Activated T-cell treated with anti-CD3 and anti-CD28 coated beads, Interleukin-2, amount 50 U/mL, for 4 hours (primary cell): ENCODE results near the gene MRPS34. TPM values are rescaled to one million over a fixed set of nuclear protein-coding genes. Genes with fewer than 3 reads are reported as not detected.
A peak's percentile ranks its signal among the peaks of the same experiment; 100 is the strongest.

Source experiments
- ATAC-seq, 2 donors: fragments of 200-7000 bp; cut with Tn5 transposase; one replicate each; pipeline ENCODE4 v1.10.0; 2021
- DNase-seq: peaks from one replicate; pipeline ENCODE4 v3.0.0-alpha.2; 2020
- H3K27me3 Mint-ChIP-seq: one replicate; pipeline ENCODE4 v1.8.0; 2021; ENCODE audit warnings: low read depth, mixed read lengths
- H3K36me3 Mint-ChIP-seq: one replicate; pipeline ENCODE4 v1.8.0; 2022; ENCODE audit warnings: mixed read lengths; ENCODE audit not compliant: insufficient read depth
- H3K4me1 Mint-ChIP-seq: one replicate; pipeline ENCODE4 v1.8.0; 2021; ENCODE audit warnings: low read depth, mixed read lengths
- H3K4me3 Mint-ChIP-seq: one replicate; pipeline ENCODE4 v1.8.0; 2021; ENCODE audit warnings: mild to moderate bottlenecking, moderate library complexity, mixed read lengths
- H3K9me3 Mint-ChIP-seq: one replicate; pipeline ENCODE4 v1.8.0; 2021; ENCODE audit warnings: mixed read lengths
- total RNA-seq, 3 donors: library from RNA; stranded (reverse); gene quantifications; one replicate each; pipeline ENCODE4 v1.2.1, GENCODE V29; 2021

Gene MRPS34
- total RNA-seq, 3 donors from 2014 or later, result 223 to 288 (median 265) TPM

DNA sequence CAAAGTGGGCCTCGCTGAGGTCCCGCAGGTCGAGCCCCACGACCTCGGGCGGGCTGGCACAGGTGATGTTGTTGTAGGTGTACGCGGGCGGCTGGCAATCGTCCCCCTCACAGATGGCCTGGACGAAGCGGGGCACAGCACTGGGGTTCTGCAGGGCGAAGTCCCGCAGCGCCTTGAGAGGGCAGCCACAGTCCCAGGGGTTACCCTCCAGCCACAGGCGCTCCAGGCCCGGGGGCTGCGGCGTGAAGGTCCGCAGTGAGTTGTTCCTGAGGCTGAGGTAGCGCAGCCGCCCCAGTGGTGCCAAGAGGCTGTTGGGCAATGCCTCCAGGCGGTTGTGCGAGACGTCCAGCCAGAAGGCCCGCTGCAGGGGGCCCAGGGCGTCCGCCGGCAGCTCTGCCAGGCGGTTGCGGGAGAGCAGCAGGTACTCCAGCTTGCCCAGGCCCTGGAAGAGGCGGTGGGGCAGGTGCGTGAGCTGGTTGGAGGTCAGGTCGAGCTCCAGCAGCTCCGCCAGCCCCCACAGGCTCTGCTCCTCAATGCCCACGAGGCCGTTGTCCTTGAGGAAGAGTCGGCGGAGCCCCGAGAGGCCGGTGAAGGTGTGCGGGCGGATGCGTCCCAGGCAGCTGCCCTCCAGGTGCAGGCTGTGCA lies 17.8 kb upstream of the MRPS34 start:
- H3K4me3 Mint-ChIP-seq, result no peak overlapping the region
- H3K27me3 Mint-ChIP-seq, result no peaks in the 10 kb centered on the region
- DNase-seq (no peak), ATAC-seq (no peak)
- H3K36me3 Mint-ChIP-seq, result peaks cover 4% of the 10 kb centered on the region
- no peaks in the 10 kb centered on the region for H3K9me3 Mint-ChIP-seq
- peaks cover 3% of the 10 kb centered on the region for H3K4me1 Mint-ChIP-seq

- H3K36me3 Mint-ChIP-seq, result peaks cover 4% of the 10 kb centered on the region
- no peak overlapping the region for H3K4me3 Mint-ChIP-seq
- no peak for ATAC-seq
- DNase-seq, result no peak
- no peaks in the 10 kb centered on the region for H3K9me3 Mint-ChIP-seq
- no peaks in the 10 kb centered on the region for H3K27me3 Mint-ChIP-seq
- peaks cover 8% of the 10 kb centered on the region for H3K4me1 Mint-ChIP-seq
These were observed 17.3 kb upstream of the MRPS34 start for GRCh38 chr16:1790261-1790610.

- ATAC-seq (no peak), DNase-seq (no peak)
- Mint-ChIP-seq H3K4me1 (peaks cover 10% of the 10 kb centered on the region), H3K4me3 (no peak overlapping the region), H3K27me3 (no peaks in the 10 kb centered on the region), H3K36me3 (peaks cover 4% of the 10 kb centered on the region), H3K9me3 (no peaks in the 10 kb centered on the region)
These were observed 16.7 kb upstream of the MRPS34 start for GRCh38 chr16:1789643-1790045.

- H3K4me3 Mint-ChIP-seq, result no peak overlapping the region
- no peaks in the 10 kb centered on the region for H3K9me3 Mint-ChIP-seq
- peaks cover 4% of the 10 kb centered on the region for H3K36me3 Mint-ChIP-seq
- DNase-seq, result no peak
- ATAC-seq, result no peak
- H3K27me3 Mint-ChIP-seq, result no peaks in the 10 kb centered on the region
- peaks cover 12% of the 10 kb centered on the region for H3K4me1 Mint-ChIP-seq
These were observed 15.8 kb upstream of the MRPS34 start for GRCh38 chr16:1788708-1789100.

- ATAC-seq (no peak), DNase-seq (no peak)
- Mint-ChIP-seq H3K36me3 (peaks cover 4% of the 10 kb centered on the region), H3K4me3 (no peak overlapping the region), H3K4me1 (peaks cover 16% of the 10 kb centered on the region), H3K9me3 (no peaks in the 10 kb centered on the region), H3K27me3 (no peaks in the 10 kb centered on the region)
These were observed 15.3 kb upstream of the MRPS34 start for GRCh38 chr16:1788095-1788707.

DNA sequence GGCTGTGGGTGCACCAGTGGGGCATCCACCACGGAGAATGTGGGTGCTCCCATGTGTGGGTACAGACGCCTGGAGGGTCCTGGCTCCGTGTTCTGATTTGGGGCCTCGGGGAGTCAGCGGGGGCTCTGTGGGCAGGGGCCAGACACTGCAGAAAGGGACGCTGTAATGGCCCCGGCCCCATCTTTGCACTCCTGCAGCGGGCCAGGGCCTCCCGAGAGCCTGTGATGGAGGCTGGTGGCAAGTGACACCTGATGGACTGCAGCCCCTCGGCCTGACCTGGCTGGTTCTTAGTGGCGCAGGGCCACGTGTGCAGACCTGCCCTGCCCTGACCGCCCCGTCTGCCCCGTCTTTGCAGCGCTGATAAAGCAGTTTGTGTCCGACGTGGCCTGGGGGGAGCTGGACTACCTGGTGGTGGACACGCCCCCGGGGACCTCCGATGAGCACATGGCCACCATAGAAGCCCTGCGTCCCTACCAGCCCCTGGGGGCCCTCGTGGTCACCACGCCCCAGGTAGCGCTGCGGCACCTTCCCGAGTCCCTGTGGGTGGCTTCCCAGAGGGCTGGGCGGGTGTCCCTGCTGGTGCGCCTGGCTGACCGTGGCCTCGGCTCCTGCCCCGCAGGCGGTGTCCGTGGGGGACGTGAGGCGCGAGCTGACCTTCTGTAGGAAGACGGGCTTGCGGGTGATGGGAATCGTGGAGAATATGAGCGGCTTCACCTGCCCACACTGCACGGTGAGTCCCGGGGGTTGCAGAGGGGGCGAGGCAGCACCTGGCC lies 14.6 kb upstream of the MRPS34 start:
- ATAC-seq (no peak), DNase-seq (no peak)
- Mint-ChIP-seq H3K36me3 (peaks cover 4% of the 10 kb centered on the region), H3K4me3 (no peak overlapping the region), H3K27me3 (no peaks in the 10 kb centered on the region), H3K9me3 (no peaks in the 10 kb centered on the region), H3K4me1 (peaks cover 20% of the 10 kb centered on the region)

DNA sequence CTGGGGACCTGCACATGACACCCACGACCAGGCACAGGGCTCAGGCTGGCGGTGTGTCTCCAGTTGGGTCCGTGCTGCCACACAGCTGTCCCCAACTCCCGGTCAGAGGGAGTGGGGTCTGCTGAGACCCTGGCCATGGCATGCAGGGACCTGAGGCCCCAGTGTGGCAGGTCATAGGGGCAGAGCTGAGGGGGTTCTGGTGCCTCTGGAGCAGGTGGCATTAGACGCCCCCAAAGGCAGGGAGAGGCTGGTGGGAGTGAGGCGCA lies 14.1 kb upstream of the MRPS34 start:
- no peaks in the 10 kb centered on the region for H3K27me3 Mint-ChIP-seq
- peaks cover 4% of the 10 kb centered on the region for H3K36me3 Mint-ChIP-seq
- no peak for DNase-seq
- H3K4me1 Mint-ChIP-seq, result peaks cover 20% of the 10 kb centered on the region
- no peaks in the 10 kb centered on the region for H3K9me3 Mint-ChIP-seq
- no peak overlapping the region for H3K4me3 Mint-ChIP-seq
- no peak for ATAC-seq

- H3K4me1 Mint-ChIP-seq, result peaks cover 25% of the 10 kb centered on the region
These were observed 13.5 kb upstream of the MRPS34 start for GRCh38 chr16:1786242-1787055.

DNA sequence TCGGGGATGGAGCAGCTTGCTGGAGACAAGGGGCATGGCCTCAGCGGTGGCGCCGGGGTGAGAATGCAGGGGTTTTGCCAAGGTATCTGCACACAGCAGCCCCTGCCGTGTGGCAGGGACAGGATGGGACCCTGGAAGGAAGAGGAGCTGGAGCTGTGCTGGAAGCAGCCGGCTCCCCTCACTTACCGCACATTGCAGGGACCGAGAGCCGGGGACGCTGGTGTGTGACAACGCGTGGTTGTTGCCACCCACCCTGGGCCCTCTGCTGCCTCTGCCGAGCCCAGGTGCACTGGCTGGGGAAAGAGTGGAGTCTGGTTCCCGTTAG lies 12.9 kb upstream of the MRPS34 start:
- H3K4me3 Mint-ChIP-seq, result no peak overlapping the region
- H3K36me3 Mint-ChIP-seq, result peaks cover 4% of the 10 kb centered on the region

More at GRCh38 chr16:1786242-1787055, 13.5 kb upstream of the MRPS34 start:
- peaks cover 4% of the 10 kb centered on the region for H3K36me3 Mint-ChIP-seq
- H3K4me3 Mint-ChIP-seq, result no peak overlapping the region
- H3K9me3 Mint-ChIP-seq, result no peaks in the 10 kb centered on the region
- DNase-seq, result no peak
- ATAC-seq, result no peak
- no peaks in the 10 kb centered on the region for H3K27me3 Mint-ChIP-seq

GRCh38 chr16:1784977-1785845 lies 12.3 kb upstream of the MRPS34 start:
- Mint-ChIP-seq H3K36me3 (peaks cover 4% of the 10 kb centered on the region), H3K4me3 (no peak overlapping the region), H3K9me3 (no peaks in the 10 kb centered on the region), H3K4me1 (peaks cover 25% of the 10 kb centered on the region), H3K27me3 (no peaks in the 10 kb centered on the region)
- DNase-seq, result no peak
- no peak for ATAC-seq

More for the DNA sequence above, 12.9 kb upstream of the MRPS34 start:
- peaks cover 25% of the 10 kb centered on the region for H3K4me1 Mint-ChIP-seq
- no peaks in the 10 kb centered on the region for H3K9me3 Mint-ChIP-seq
- DNase-seq (no peak), ATAC-seq (no peak)
- no peaks in the 10 kb centered on the region for H3K27me3 Mint-ChIP-seq

DNA sequence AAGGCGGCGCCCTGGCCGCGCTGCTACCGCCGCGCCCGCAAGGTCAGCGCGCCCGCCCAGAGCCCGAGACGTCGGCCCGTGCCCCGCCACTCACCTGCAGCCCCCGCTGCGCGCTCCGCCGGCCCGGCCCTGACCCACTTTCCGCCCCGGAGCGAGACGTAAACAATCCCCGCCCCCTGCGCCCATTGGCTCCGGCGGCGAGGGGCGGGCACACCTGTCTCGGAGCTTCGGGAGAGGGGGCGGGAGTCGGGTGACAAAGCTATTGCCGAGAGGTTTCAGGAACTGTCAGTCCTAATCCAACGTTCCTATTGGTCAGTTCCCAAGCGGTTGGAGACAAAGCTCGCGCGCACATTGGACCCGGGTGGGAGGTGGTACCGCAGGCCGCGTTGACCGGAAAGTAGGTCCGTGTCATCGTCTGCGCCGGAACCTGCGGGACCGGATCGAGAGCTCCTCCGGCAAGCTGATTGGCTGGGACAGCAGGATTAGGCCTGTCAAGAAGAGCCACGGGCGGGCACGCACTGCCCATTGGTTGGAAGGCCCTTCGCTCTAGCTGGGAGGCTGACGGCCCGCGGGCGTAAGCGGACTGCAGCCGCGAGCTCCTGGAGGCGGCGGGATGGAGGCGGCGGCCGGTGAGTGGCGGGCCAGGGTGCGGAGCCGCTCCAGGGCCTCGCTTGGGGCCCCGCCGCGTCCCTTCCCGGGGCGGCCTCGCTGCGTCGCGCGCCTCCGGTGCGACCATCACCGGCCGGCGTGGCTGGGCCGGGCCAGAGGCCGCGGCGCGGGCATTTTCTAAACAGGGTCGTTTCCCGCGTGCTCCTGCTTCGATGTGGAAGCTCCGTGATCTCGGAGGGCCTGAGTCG lies 9.7 kb upstream of the MRPS34 start, which contains the start of the genes NUBP2 and SPSB3:
Gene NUBP2 (plus strand): TSS at position 553 of the 857 bp plus-strand sequence. CDS start 61 bp downstream, at position 614.
Gene SPSB3 (minus strand): TSS at position 164 of the 857 bp plus-strand sequence. CDS start 1,088 bp downstream, outside the sequence.
- Mint-ChIP-seq H3K4me1 (peaks cover 25% of the 10 kb centered on the region), H3K4me3 (peak within 1 kb of the TSS; percentile 92), H3K9me3 (no peaks in the 10 kb centered on the region), H3K27me3 (no peaks in the 10 kb centered on the region), H3K36me3 (no peaks in the 10 kb centered on the region)
- peak; percentile 88 to 89 for ATAC-seq
- DNase-seq, result peak; percentile 95

- H3K9me3 Mint-ChIP-seq, result no peaks in the 10 kb centered on the region
- H3K27me3 Mint-ChIP-seq, result no peaks in the 10 kb centered on the region
- peak overlapping the region; percentile 84 for H3K4me3 Mint-ChIP-seq
- H3K36me3 Mint-ChIP-seq, result no peaks in the 10 kb centered on the region
- DNase-seq (no peak), ATAC-seq (peak; percentile 15 to 19)
- H3K4me1 Mint-ChIP-seq, result peaks cover 24% of the 10 kb centered on the region
These were observed 8.9 kb upstream of the MRPS34 start for GRCh38 chr16:1781758-1782407.
